HEK293 (cell line): ENCODE measurements around the gene ZNF662.

ENCODE experiments used
- CTCF ChIP-seq: fragments of 450-650 bp; formaldehyde crosslinking; IDR thresholded peaks from 2 replicates; pipeline ENCODE4 v1.5.1; 2016; ENCODE audit warnings: missing biosample characterization, missing genetic modification characterization
- ZNF274 ChIP-seq, 2 experiments: fragments of 200-500 bp in 1 of 2; fragments of 450-650 bp in 1 of 2; sonication (Bioruptor generic) in 1 of 2; formaldehyde crosslinking in 1 of 2; IDR thresholded peaks; 2 replicates each; pipeline versions ENCODE4 v1.5.1 to v1.6.1; 2014 to 2016; ENCODE audit warnings: borderline replicate concordance in 1 of 2, inconsistent platforms in 1 of 2, low read length in 1 of 2, missing biosample characterization in 1 of 2, missing genetic modification characterization in 1 of 2
- ZNF791 ChIP-seq: fragments of 450-650 bp; formaldehyde crosslinking; IDR thresholded peaks from 2 replicates; pipeline ENCODE4 v1.5.1; 2016; ENCODE audit warnings: missing biosample characterization, missing genetic modification characterization

GRCh38 chr3:42937334-42937733 is 31.4 kb downstream of the ZNF662 start:
- TF ChIP-seq CTCF (tag by site-specific recombination) (no peak), ZNF791 (tag by site-specific recombination) (no peak), ZNF274 (IDR thresholded peaks at IDR 0.05; ENCODE audit: low read length) (no peak), ZNF274 (tag by site-specific recombination; IDR thresholded peaks at IDR 0.05; ENCODE audit: borderline replicate concordance) (no peak)
